Hepatocyte (in vitro differentiated cells): ENCODE data around the gene C5orf47. TPM values are rescaled to one million over a fixed set of nuclear protein-coding genes. Genes with fewer than 3 reads are reported as not detected.
A peak's percentile ranks its signal among the peaks of the same experiment; 100 is the strongest.
"Not testable (repeated sequence)": the region's sequence is repeated elsewhere in the genome, so short reads cannot be mapped to it uniquely, and the experiment has no call there.

Experiments
- DNase-seq: peaks from one replicate; pipeline ENCODE4 v3.0.0-alpha.2; 2016; ENCODE audit warnings: low spot score
- H2AFZ ChIP-seq: fragments of 200-600 bp; sonication (generic); 2 replicates; pipeline ENCODE4 v1.6.0; 2016; ENCODE audit warnings: antibody characterized with exemption, mild to moderate bottlenecking
- H3K27ac ChIP-seq: fragments of 200-600 bp; sonication (generic); 2 replicates; pipeline ENCODE4 v1.5.1; 2016; ENCODE audit warnings: mild to moderate bottlenecking
- H3K27me3 ChIP-seq: fragments of 200-600 bp; sonication (generic); 2 replicates; pipeline ENCODE4 v1.6.1; 2016
- H3K36me3 ChIP-seq: fragments of 200-600 bp; sonication (generic); replicated peaks from 2 replicates; pipeline ENCODE4 v1.5.1; 2016; ENCODE audit warnings: low read depth; ENCODE audit not compliant: insufficient read depth
- H3K4me1 ChIP-seq: fragments of 200-600 bp; sonication (generic); 2 replicates; pipeline ENCODE4 v1.5.1; 2016; ENCODE audit warnings: mild to moderate bottlenecking, moderate library complexity; ENCODE audit not compliant: insufficient read depth
- H3K4me2 ChIP-seq: fragments of 200-600 bp; sonication (generic); 2 replicates; pipeline ENCODE4 v1.6.0; 2016
- H3K4me3 ChIP-seq: fragments of 200-600 bp; sonication (generic); 2 replicates; pipeline ENCODE4 v1.5.1; 2016; ENCODE audit warnings: mild to moderate bottlenecking
- H3K79me2 ChIP-seq: fragments of 200-600 bp; sonication (generic); 2 replicates; pipeline ENCODE4 v1.6.0; 2017; ENCODE audit warnings: mild to moderate bottlenecking
- H3K9me2 ChIP-seq: fragments of 200-600 bp; sonication (generic); replicated peaks from 2 replicates; pipeline ENCODE4 v1.6.0; 2017; ENCODE audit warnings: mild to moderate bottlenecking; ENCODE audit not compliant: insufficient read depth
- H3K9me3 ChIP-seq: fragments of 200-600 bp; sonication (generic); 2 replicates; pipeline ENCODE4 v1.5.1; 2016; ENCODE audit warnings: low read depth, mild to moderate bottlenecking
- H4K20me1 ChIP-seq: fragments of 200-600 bp; sonication (generic); 2 replicates; pipeline ENCODE4 v1.6.0; 2016; ENCODE audit warnings: mild to moderate bottlenecking; ENCODE audit not compliant: insufficient read depth, poor library complexity, severe bottlenecking
- EZH2 ChIP-seq: fragments of 200-600 bp; sonication (generic); IDR thresholded peaks from 2 replicates; pipeline ENCODE4 v1.6.1; 2016; ENCODE audit warnings: antibody characterized with exemption, mild to moderate bottlenecking, borderline replicate concordance
- EZH2phosphoT487 ChIP-seq: fragments of 200-600 bp; sonication (generic); IDR thresholded peaks from one replicate; pipeline ENCODE4 v1.6.1; 2018; ENCODE audit warnings: antibody characterized with exemption, mild to moderate bottlenecking, low read depth, moderate library complexity; ENCODE audit not compliant: unreplicated experiment, severe bottlenecking
- WGBS: methylation state at CpG from one replicate; pipeline ENCODE4 v1.1.6; 2016; ENCODE audit warnings: low lambda C conversion rate; ENCODE audit errors: missing lambda C conversion rate; 5-methylcytosine and 5-hydroxymethylcytosine counted together
- polyA plus RNA-seq: library from polyadenylated mRNA; unstranded; fragments of >200 nt; fragmentation: Nextera tagmentation; extraction: Ambion mirVana; gene quantifications from 2 replicates; pipeline ENCODE4 v1.2.1, GENCODE V29; 2016
- total RNA-seq: library from RNA; depleted of rRNA; stranded (reverse); fragments of >200 nt; gene quantifications from 2 replicates; pipeline ENCODE4 v1.2.3, GENCODE V29; 2014
- TF ChIP-seq, protein P1 (sequence below): fragments of 200-600 bp; sonication (generic); IDR thresholded peaks from 2 replicates; pipeline ENCODE4 v1.5.1; 2016; ENCODE audit warnings: antibody characterized with exemption, mild to moderate bottlenecking; ENCODE audit not compliant: poor library complexity

The C5orf47 gene
- total and polyA plus RNA-seq, 2 experiments from 2014 or later = 0.07 to 0.28 TPM

DNA sequence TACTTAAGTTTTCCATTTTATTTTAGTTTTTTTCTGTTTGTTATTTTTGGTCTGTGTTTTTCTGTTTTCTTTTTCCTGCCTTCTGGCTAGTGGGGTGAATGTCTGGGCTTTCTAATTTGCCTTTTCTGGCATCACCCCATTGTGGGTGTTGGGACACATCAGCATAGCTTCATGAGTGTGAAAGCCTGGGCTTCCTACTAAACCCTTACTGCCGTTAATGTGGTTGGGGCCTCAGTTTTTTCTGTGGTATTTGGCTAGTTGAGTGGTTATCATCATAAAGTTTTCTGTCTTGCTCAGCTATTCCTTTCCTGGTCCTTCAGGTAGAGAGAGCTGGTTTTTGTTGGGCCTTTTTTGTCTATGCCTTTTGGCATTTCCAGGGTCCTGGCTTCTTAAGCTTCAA, 21.4 kb downstream of the C5orf47 start:
- Histone ChIP-seq H4K20me1 (no peaks in the 10 kb centered on the region), H3K27me3 (no peaks in the 10 kb centered on the region), H3K9me3 (no peaks in the 10 kb centered on the region), H3K4me1 (no peaks in the 10 kb centered on the region), H3K36me3 (no peaks in the 10 kb centered on the region), H3K27ac (no peak overlapping the region), H3K9me2 (no peaks in the 10 kb centered on the region), H2AFZ (no peak overlapping the region), H3K4me3 (no peak overlapping the region), H3K79me2 (no peaks in the 10 kb centered on the region), H3K4me2 (no peak overlapping the region)
- 80% methylated on average over 1 of the region's 1 CpG for WGBS
- no peak for DNase-seq
- TF ChIP-seq EZH2 = no peak
- TF ChIP-seq, protein P1, sequence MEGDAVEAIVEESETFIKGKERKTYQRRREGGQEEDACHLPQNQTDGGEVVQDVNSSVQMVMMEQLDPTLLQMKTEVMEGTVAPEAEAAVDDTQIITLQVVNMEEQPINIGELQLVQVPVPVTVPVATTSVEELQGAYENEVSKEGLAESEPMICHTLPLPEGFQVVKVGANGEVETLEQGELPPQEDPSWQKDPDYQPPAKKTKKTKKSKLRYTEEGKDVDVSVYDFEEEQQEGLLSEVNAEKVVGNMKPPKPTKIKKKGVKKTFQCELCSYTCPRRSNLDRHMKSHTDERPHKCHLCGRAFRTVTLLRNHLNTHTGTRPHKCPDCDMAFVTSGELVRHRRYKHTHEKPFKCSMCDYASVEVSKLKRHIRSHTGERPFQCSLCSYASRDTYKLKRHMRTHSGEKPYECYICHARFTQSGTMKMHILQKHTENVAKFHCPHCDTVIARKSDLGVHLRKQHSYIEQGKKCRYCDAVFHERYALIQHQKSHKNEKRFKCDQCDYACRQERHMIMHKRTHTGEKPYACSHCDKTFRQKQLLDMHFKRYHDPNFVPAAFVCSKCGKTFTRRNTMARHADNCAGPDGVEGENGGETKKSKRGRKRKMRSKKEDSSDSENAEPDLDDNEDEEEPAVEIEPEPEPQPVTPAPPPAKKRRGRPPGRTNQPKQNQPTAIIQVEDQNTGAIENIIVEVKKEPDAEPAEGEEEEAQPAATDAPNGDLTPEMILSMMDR = no peak
- TF ChIP-seq EZH2phosphoT487 = no peak

DNA sequence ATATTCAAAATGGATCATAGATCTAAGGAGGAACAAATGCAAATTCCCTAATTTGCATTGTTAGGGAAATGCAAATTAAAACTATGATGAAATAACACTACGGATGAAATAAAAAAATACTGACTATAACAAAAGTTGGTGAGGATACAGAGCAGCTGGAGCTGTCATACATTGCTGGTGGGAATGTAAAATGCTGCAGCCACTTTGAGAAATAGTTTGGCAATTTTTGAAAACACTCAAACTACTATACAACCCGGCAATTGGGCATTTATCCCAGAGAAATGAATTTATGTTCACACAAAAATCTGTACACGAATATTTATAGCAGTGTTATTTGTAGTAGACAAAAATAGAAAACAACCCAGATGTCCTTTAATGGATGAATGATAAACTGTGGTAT, 22.5 kb downstream of the C5orf47 start:
- no peaks in the 10 kb centered on the region for H3K4me1 ChIP-seq
- 77% methylated on average over 3 of the region's 3 CpGs for WGBS
- DNase-seq = no peak
- no peak overlapping the region for H3K4me3 ChIP-seq
- H3K36me3 ChIP-seq = no peaks in the 10 kb centered on the region
- TF ChIP-seq, protein P1 = no peak
- TF ChIP-seq EZH2phosphoT487 = no peak
- TF ChIP-seq EZH2 = no peak
- H3K9me2 ChIP-seq = no peaks in the 10 kb centered on the region
- no peak overlapping the region for H3K27ac ChIP-seq
- H2AFZ ChIP-seq = no peak overlapping the region
- H3K4me2 ChIP-seq = no peak overlapping the region
- H4K20me1 ChIP-seq = no peaks in the 10 kb centered on the region
- no peaks in the 10 kb centered on the region for H3K27me3 ChIP-seq
- no peaks in the 10 kb centered on the region for H3K79me2 ChIP-seq
- H3K9me3 ChIP-seq = no peaks in the 10 kb centered on the region

DNA sequence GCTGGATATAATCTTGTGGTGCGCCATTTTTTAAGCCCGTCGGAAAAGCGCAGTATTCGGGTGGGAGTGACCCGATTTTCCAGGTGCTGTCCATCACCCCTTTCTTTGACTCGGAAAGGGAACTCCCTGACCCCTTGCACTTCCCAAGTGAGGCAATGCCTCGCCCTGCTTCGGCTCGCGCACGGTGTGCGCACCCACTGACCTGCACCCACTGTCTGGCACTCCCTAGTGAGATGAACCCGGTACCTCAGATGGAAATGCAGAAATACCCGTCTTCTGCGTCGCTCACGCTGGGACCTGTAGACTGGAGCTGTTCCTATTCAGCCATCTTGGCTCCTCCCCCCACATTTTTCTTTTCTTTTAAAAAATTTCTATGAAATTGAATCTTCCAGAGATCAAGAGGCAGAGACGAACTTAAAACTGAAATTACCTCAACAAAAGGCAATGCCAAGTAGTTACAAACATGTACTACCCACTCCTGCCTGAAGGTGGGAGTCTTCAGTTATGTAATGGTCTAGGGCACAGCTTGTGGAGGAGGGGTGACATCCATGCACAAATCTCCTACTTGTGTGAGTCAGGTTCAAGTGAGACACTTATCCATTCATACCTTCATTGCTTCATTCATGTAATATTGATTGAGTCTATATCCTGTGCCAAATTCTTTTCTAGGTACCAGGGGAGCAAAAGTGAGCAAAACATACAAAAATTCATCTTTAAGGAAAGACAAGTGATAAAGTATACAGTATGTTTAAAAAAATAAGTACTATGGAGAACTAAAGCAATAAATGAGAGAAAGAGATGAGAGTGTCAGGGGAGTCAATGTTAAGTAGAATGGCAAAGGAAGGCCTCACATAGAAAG, 31.3 kb downstream of the C5orf47 start:
- peak overlapping the region; percentile 51 for H2AFZ ChIP-seq
- DNase-seq = peak; percentile 64
- WGBS = 41% methylated on average over 19 of the region's 19 CpGs

More for the DNA sequence above, 31.3 kb downstream of the C5orf47 start:
- H3K4me3 ChIP-seq, H3K4me1 ChIP-seq, H3K36me3 ChIP-seq, H3K27ac ChIP-seq, H3K27me3 ChIP-seq, H3K79me2 ChIP-seq, H3K9me2 ChIP-seq, H4K20me1 ChIP-seq, H3K9me3 ChIP-seq: not testable (repeated sequence)
- H3K4me2 ChIP-seq = peak overlapping the region; percentile 56
- TF ChIP-seq, protein P1 = peak; percentile 52
